ENCODE data around the gene TPH1.

DNA sequence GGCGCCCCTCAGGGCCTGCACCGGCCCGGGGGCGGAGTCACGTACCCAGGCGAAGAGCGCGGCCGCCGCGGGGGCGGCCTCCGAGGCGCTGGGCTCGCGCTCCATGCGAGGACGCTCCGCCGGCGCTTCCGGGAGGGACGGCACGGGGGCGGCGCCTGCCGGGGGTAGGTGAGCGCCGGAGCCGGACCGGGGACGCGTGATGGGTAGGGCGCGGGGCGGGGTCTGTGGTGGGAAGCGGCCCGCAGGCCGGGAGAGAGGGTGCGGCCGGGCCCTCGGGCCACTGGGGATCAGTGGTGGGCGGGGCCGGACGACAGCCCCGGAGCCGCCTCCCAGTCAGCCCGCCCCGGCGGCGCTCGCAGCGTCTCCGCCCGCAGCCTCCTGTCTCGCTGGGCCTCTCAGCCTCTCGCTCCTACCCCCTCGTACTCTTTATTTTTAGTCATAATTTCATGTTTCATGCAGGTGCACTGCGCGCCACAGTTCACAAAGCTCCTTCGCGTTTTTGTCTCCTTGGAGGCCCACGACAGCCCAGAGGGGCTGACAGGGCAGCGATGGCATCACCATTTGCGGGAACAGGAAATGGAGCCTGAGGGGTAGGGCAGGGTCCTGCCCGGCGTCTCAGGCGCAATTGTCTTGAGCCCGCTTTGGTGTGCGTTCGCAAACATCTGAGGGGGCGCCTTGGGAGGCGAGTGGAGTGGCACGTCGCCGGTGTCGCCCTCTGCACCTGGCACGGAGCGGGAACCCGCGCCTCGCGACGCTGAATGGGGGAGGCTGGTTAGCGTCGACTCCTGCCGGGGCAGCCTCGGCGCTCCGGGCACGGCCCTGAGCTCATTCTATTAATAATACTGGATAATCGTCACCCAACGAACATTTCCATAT, 32.9 kb downstream of the TPH1 start, which contains the start of gene SERGEF:
- TF ChIP-seq, protein P1, sequence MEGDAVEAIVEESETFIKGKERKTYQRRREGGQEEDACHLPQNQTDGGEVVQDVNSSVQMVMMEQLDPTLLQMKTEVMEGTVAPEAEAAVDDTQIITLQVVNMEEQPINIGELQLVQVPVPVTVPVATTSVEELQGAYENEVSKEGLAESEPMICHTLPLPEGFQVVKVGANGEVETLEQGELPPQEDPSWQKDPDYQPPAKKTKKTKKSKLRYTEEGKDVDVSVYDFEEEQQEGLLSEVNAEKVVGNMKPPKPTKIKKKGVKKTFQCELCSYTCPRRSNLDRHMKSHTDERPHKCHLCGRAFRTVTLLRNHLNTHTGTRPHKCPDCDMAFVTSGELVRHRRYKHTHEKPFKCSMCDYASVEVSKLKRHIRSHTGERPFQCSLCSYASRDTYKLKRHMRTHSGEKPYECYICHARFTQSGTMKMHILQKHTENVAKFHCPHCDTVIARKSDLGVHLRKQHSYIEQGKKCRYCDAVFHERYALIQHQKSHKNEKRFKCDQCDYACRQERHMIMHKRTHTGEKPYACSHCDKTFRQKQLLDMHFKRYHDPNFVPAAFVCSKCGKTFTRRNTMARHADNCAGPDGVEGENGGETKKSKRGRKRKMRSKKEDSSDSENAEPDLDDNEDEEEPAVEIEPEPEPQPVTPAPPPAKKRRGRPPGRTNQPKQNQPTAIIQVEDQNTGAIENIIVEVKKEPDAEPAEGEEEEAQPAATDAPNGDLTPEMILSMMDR (IDR thresholded peaks at IDR 0.05; ENCODE audit: low read length): no peak
- no peak for TF ChIP-seq EZH2phosphoT487 (IDR thresholded peaks at IDR 0.05; ENCODE audit: low read length)
- TF ChIP-seq EZH2 (optimal IDR thresholded peaks at IDR 0.05; ENCODE audit: low read depth, low read length): no peak
